Fibroblast of the aortic adventitia (primary cell): ENCODE data around the gene PNCK. TPM values are rescaled to one million over a fixed set of nuclear protein-coding genes. Genes with fewer than 3 reads are reported as not detected.

ENCODE experiments used
- DNase-seq: peaks from one replicate; pipeline ENCODE4 v3.0.0-alpha.2; 2010; ENCODE audit warnings: low read depth
- H3K4me3 ChIP-seq: 2 replicates; pipeline ENCODE4 v1.5.1; 2011; ENCODE audit warnings: low read depth, mild to moderate bottlenecking, control low read depth, low read length, moderate library complexity
- CTCF ChIP-seq: IDR thresholded peaks from 2 replicates; pipeline ENCODE4 v1.5.1; 2011; ENCODE audit warnings: mild to moderate bottlenecking, low read length, control low read depth, inconsistent platforms; ENCODE audit not compliant: insufficient read depth
- total RNA-seq: library from RNA; depleted of rRNA; stranded (reverse); fragments of >200 nt; gene quantifications from 2 replicates; pipeline ENCODE4 v1.2.3, GENCODE V29; 2012; ENCODE audit warnings: low replicate concordance

PNCK gene
- total RNA-seq, 1 donor: not detected

DNA sequence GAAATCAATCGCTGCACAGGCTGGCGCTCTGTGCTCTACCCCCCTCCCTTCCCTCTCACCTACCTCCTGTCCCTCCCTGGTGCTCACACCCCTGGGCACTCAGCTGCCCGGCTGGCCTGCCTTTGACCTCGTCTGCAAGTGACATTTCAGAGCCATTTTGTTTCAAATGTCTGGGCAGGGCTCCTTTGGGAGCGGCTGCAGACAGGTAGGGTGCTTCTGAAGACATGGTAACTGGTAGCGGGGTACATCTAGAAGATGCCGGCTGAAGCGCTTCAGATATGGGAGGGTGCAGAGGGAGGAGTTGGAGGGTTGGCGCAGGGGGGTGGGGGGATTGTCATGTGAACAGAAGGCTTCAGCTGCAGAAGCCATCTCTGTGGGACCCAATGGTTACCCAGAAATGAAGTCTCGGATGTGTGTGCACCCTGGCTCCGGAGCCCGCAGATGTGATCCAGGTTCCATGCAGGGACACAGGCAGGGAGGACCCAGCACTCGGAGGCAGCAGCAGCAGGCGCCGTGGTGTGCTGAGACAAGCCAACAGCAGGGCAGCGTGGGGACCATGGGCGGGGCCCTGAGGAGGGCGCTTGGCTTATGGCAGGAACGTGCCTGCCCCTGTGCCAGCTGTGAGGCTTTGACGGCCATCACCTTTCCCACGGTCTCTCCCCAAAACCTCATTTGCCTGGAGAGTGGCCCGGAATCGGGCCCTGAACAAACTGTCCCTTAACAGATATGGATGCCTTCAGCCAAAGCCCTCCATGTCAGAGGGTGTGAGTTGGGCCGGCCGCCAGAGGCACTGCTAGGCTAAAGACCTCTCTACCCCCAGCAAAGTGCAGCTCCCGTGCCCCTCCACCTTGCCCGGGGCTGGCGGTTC is 34.2 kb downstream of the PNCK start:
- DNase-seq: no peak
- no peak overlapping the region for H3K4me3 ChIP-seq
- no peak for TF ChIP-seq CTCF

DNA sequence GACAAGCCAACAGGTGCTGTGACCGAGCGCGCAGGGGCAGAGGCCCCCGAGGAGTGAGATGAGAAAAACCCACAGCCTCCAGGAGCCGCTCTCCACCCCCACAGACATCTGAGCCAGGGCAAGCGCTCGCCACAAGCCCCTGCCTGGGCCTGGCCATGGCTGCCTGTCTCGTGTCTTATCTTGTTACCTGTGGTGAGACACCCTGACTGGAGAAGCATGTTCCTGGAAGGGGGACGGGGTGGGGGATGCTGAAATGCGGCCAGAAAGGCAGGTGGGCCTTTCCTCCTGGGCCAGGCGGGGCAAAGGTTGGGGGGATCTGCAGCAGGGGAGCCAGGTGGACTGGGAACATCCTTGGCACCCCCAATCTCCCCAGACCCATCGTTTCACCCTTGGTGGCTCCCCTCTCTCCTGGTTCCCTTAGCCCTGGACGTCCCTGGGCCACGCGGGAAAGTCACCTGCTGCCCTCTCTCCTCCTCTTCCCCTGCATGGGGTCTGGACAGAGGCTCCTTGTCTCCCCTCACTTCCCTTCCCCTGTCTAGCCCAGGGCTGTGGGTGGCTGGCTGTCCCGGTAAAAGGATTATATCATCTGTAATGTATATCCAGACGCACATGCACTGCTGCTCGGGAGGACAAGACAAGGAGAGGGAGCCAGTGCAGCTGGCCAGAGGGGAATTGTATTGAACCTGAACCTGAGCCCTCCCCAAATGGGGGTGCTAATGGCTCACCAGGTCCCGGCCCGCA is 35.0 kb downstream of the PNCK start:
- no peak overlapping the region for H3K4me3 ChIP-seq
- no peak for TF ChIP-seq CTCF
- DNase-seq: no peak

DNA sequence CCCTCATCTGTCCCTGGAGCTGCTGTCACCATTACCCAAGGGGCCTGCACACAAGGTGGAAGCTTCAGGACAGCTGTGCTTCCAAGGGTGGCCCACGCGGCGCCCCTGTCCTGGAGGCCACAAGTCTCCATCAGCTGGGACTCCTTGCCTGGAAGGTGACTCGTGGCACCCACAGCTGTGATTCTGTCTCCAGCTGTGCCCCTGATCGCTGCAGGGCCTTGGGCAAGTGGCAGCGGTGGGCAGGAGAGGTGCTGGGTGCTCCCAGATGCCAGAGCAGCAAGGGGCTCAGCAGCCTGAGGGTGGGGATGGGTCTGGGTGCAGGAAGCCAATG is 35.6 kb downstream of the PNCK start:
- H3K4me3 ChIP-seq: no peak overlapping the region
- TF ChIP-seq CTCF: no peak
- DNase-seq: no peak

- no peak for DNase-seq
- no peak for TF ChIP-seq CTCF
- H3K4me3 ChIP-seq: no peak overlapping the region
Observed at GRCh38 chrX:153637121-153638040, 36.2 kb downstream of the PNCK start.

GRCh38 chrX:153636716-153637115 is 36.9 kb downstream of the PNCK start:
- H3K4me3 ChIP-seq: no peak overlapping the region
- TF ChIP-seq CTCF: no peak
- DNase-seq: no peak
